Vagina (tissue), 2 donors: ENCODE results near the gene MTUS2. TPM values are rescaled to one million over a fixed set of nuclear protein-coding genes. Genes with fewer than 3 reads are reported as not detected.

Experiments used
- DNase-seq, 2 donors: peaks; one replicate each; pipeline ENCODE4 v3.0.0-alpha.2; 2017; ENCODE audit errors: extremely low spot score in 2 of 2
- H3K27ac ChIP-seq: fragments of 200-600 bp; sonication (generic); one replicate; pipeline ENCODE4 v1.5.1; 2019
- H3K27me3 ChIP-seq: fragments of 200-600 bp; sonication (generic); one replicate; pipeline ENCODE4 v1.5.1; 2019
- H3K36me3 ChIP-seq, 2 donors: fragments of 200-600 bp; sonication (generic); one replicate each; pipeline ENCODE4 v1.5.1; 2017 to 2019
- H3K4me1 ChIP-seq: fragments of 200-600 bp; sonication (generic); one replicate; pipeline ENCODE4 v1.5.1; 2019
- H3K4me3 ChIP-seq, 2 donors: fragments of 200-600 bp; sonication (generic); 1 replicate in 1 of 2; 2 replicates in 1 of 2; pipeline ENCODE4 v1.5.1; 2016 to 2019
- H3K9me3 ChIP-seq: fragments of 200-600 bp; sonication (generic); one replicate; pipeline ENCODE4 v1.5.1; 2019
- CTCF ChIP-seq, 3 experiments: fragments of 450-650 bp in 2 of 3; fragments of 200-600 bp in 1 of 3; sonication (generic) in 1 of 3; IDR thresholded peaks; one replicate each; pipeline ENCODE4 v1.5.1; 2017 to 2019; ENCODE audit warnings: antibody characterized with exemption in 3 of 3, mild to moderate bottlenecking in 2 of 3, moderate library complexity in 2 of 3
- POLR2A ChIP-seq, 2 donors: fragments of 450-650 bp; IDR thresholded peaks; one replicate each; pipeline ENCODE4 v1.6.1; 2017; ENCODE audit warnings: antibody characterized with exemption in 2 of 2, mild to moderate bottlenecking in 2 of 2, moderate library complexity in 2 of 2
- POLR2AphosphoS5 ChIP-seq, 2 donors: sonication (generic); formaldehyde crosslinking; IDR thresholded peaks; one replicate each; pipeline ENCODE4 v1.9.0; 2017; ENCODE audit warnings: antibody characterized with exemption in 2 of 2, mild to moderate bottlenecking in 2 of 2, low read depth in 1 of 2; ENCODE audit not compliant: insufficient read depth in 1 of 2
- intact Hi-C: fragments of 100-400 bp; cut with DNase I; formaldehyde crosslinking; loops from one replicate; pipeline ENCODE4 v1.15.1; 2023
- total RNA-seq: library from RNA; depleted of rRNA; stranded (reverse); fragments of >200 nt; gene quantifications from one replicate; pipeline ENCODE4 v1.2.3, GENCODE V29; 2016

Gene MTUS2
- total RNA-seq, 1 donor from 2014 or later, result 0.74 TPM

DNA sequence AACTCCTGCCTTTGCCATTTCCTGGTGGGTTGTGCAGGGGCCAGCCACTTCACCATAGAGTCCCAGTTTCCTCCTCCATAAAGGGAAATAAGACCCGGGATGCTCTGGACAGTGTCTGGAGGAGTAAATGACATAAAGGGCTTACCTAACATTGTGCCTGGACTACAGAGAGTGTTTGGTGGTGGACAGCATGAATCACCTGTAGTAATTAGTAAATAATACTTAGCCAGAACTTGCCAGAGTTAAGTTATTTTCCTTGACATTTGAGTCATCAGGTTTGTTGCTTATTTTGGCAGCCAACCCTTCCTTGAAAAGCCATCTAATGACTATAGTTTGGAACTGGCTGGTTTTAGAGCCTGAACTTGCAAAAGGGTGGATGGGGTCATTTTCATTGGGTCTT, 616.2 kb downstream of the MTUS2 start:
- intact Hi-C loops, result no loop called here
- H3K27ac ChIP-seq, result no peak overlapping the region
- no peaks in the 10 kb centered on the region for H3K36me3 ChIP-seq
- no peak for TF ChIP-seq POLR2A (IDR thresholded peaks at IDR 0.05)
- TF ChIP-seq CTCF (IDR thresholded peaks at IDR 0.05), result no peak
- TF ChIP-seq POLR2AphosphoS5 (IDR thresholded peaks at IDR 0.05; ENCODE audit: insufficient read depth in 1 of 2, low read depth in 1 of 2), result no peak
- H3K4me3 ChIP-seq, result no peak overlapping the region
- no peak for DNase-seq
- H3K9me3 ChIP-seq, result no peaks in the 10 kb centered on the region
- peaks cover 8% of the 10 kb centered on the region for H3K4me1 ChIP-seq
- H3K27me3 ChIP-seq, result no peaks in the 10 kb centered on the region

DNA sequence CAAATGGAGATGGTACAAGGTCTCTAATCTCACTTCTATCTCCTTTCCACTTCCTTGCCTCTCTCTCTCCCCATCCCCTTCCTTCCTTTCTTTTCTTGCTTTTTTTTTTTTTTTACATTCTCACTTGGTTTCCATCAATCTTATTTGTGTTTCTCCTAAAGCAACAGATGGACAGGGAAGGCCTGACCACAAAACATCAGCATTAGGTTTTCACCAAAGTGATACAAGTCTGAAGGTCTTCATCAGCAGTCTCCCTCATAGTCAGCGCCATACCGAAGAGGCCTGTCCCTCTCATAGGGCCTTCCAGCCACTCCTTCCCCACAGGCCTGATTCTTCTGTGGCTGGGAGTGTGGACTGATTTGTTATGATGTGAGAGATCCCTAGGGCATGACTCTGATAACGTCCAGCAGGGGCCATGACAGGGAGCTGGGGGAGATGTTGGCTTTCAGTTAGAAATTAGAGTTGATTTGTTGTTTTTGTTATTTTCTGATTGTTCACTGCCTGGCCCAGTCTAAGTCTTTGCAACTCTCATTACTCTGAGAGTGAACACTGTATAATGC, 616.7 kb downstream of the MTUS2 start:
- Histone ChIP-seq H3K4me1 (peaks cover 8% of the 10 kb centered on the region), H3K9me3 (no peaks in the 10 kb centered on the region), H3K4me3 (no peak overlapping the region), H3K36me3 (no peaks in the 10 kb centered on the region), H3K27me3 (no peaks in the 10 kb centered on the region), H3K27ac (no peak overlapping the region)
- intact Hi-C loops, result no loop called here
- DNase-seq, result no peak
- no peak for TF ChIP-seq POLR2A (IDR thresholded peaks at IDR 0.05)

DNA sequence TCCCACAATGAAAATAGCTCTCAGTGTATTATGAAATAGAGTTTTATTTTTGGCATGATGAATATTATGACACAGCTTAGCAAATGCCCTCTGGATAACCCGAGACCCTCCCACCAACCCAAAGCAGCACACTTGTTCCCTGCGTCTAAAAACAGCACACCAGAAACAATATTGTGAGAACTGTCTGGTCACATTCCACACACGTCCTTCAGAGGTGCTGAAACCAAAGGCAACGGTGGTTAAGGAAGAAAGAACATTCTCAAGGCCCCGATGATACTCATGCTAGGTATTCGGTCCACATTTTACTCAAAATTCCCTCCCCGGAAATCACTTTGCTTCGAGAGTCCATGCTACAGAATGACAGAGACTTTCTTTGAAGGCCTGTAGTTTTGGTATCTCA, 618.6 kb downstream of the MTUS2 start:
- no peaks in the 10 kb centered on the region for H3K36me3 ChIP-seq
- no peaks in the 10 kb centered on the region for H3K9me3 ChIP-seq
- intact Hi-C loops, result no loop called here
- no peak for TF ChIP-seq CTCF (IDR thresholded peaks at IDR 0.05)
- no peak for TF ChIP-seq POLR2A (IDR thresholded peaks at IDR 0.05)
- H3K27ac ChIP-seq, result no peak overlapping the region
- no peak overlapping the region for H3K4me3 ChIP-seq
- peaks cover 8% of the 10 kb centered on the region for H3K4me1 ChIP-seq
- H3K27me3 ChIP-seq, result no peaks in the 10 kb centered on the region
- no peak for DNase-seq

- H3K9me3 ChIP-seq, result no peaks in the 10 kb centered on the region
- no peak overlapping the region for H3K27ac ChIP-seq
- intact Hi-C loops, result no loop called here
- H3K4me1 ChIP-seq, result peaks cover 8% of the 10 kb centered on the region
- no peak for TF ChIP-seq CTCF (IDR thresholded peaks at IDR 0.05)
- no peak for TF ChIP-seq POLR2AphosphoS5 (IDR thresholded peaks at IDR 0.05; ENCODE audit: insufficient read depth in 1 of 2, low read depth in 1 of 2)
- TF ChIP-seq POLR2A (IDR thresholded peaks at IDR 0.05), result no peak
- H3K36me3 ChIP-seq, result no peaks in the 10 kb centered on the region
- no peaks in the 10 kb centered on the region for H3K27me3 ChIP-seq
- H3K4me3 ChIP-seq, result no peak overlapping the region
- no peak for DNase-seq
Measured at GRCh38 chr13:29439601-29440388, 619.7 kb downstream of the MTUS2 start.

DNA sequence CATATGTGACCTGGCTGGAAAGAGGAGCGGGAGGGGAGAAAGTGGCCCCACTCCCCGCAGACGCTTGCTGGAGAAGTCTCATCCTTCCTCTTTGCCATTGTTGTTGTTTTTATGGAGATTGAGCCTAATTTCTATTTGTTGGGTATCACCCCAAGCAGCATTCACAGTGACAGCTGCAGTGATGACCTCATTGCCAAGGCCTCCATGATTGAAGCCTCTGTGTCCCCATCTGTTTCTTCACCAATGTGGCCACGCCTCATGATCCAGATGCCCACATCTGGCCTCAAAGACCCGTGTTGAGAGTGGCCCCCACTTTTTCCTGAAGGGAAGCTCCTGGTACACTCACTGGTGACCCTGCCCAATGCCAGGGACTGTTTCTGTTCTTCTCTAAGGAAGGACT, 621.2 kb downstream of the MTUS2 start:
- Histone ChIP-seq H3K9me3 (no peaks in the 10 kb centered on the region), H3K4me1 (peaks cover 1% of the 10 kb centered on the region), H3K27me3 (no peaks in the 10 kb centered on the region), H3K27ac (no peak overlapping the region), H3K36me3 (no peaks in the 10 kb centered on the region), H3K4me3 (no peak overlapping the region)
- no peak for DNase-seq
- intact Hi-C loops, result no loop called here
- TF ChIP-seq POLR2AphosphoS5 (IDR thresholded peaks at IDR 0.05; ENCODE audit: insufficient read depth in 1 of 2, low read depth in 1 of 2), result no peak
- no peak for TF ChIP-seq POLR2A (IDR thresholded peaks at IDR 0.05)

DNA sequence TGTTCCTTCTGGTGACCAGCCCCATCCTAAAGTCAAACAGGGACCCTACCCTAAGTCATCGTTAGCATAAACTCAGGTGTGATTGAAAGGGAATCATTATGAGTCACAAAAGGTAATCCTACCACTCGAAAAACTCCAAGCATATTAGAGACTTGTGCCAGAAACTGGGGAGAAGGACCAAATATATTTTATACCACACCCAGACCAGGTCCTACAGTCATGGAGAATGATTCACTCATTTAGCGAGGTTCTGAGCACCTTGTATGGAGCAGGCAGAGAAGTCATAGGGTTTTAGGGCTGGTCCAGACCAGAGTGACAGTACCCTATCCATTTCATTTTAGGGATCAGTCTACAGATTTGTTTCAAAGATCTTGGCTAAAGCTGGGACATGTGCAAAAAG, 625.9 kb downstream of the MTUS2 start:
- no peak for TF ChIP-seq CTCF (IDR thresholded peaks at IDR 0.05)
- TF ChIP-seq POLR2AphosphoS5 (IDR thresholded peaks at IDR 0.05; ENCODE audit: insufficient read depth in 1 of 2, low read depth in 1 of 2), result no peak
- TF ChIP-seq POLR2A (IDR thresholded peaks at IDR 0.05), result no peak
- intact Hi-C loops, result no loop called here
- Histone ChIP-seq H3K27me3 (no peaks in the 10 kb centered on the region), H3K4me3 (no peak overlapping the region), H3K9me3 (no peaks in the 10 kb centered on the region), H3K36me3 (no peaks in the 10 kb centered on the region), H3K4me1 (no peaks in the 10 kb centered on the region), H3K27ac (no peak overlapping the region)
- no peak for DNase-seq
